ENCODE measurements around the gene DMWD. TPM values are rescaled to one million over a fixed set of nuclear protein-coding genes. Genes with fewer than 3 reads are reported as not detected.

The DMWD gene, protein sequence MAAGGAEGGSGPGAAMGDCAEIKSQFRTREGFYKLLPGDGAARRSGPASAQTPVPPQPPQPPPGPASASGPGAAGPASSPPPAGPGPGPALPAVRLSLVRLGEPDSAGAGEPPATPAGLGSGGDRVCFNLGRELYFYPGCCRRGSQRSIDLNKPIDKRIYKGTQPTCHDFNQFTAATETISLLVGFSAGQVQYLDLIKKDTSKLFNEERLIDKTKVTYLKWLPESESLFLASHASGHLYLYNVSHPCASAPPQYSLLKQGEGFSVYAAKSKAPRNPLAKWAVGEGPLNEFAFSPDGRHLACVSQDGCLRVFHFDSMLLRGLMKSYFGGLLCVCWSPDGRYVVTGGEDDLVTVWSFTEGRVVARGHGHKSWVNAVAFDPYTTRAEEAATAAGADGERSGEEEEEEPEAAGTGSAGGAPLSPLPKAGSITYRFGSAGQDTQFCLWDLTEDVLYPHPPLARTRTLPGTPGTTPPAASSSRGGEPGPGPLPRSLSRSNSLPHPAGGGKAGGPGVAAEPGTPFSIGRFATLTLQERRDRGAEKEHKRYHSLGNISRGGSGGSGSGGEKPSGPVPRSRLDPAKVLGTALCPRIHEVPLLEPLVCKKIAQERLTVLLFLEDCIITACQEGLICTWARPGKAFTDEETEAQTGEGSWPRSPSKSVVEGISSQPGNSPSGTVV
- 37.8 and 61.3 TPM in 2 replicates for total RNA-seq (2014; rRNA removed; shearing (Covaris generic); ENCODE audit: low replicate concordance)

GRCh38 chr19:45792470-45793177 lies at the start of gene DMWD:
TSS of gene DMWD (minus strand) at chr19:45792845. CDS start at chr19:45792756, 89 bp downstream.
- H3K9ac ChIP-seq (ENCODE audit: low read length) = peak within 1 kb of the TSS; percentile 93
- H4K20me1 ChIP-seq (ENCODE audit: insufficient read depth, low read depth, low read length) = 0 out of 2 replicates have a peak, but pooled peaks cover 8% of the 10 kb centered on the region
- H3K4me2 ChIP-seq (ENCODE audit: low read depth, low read length, poor library complexity, severe bottlenecking) = peak within 1 kb of the TSS; percentile 87
- H3K4me3 ChIP-seq (ENCODE audit: low read length) = peak within 1 kb of the TSS; percentile 91
- H3K27me3 ChIP-seq (ENCODE audit: low read length) = no peaks in the 10 kb centered on the region
- no peaks in the 10 kb centered on the region for H3K9me2 ChIP-seq (replicated peaks; ENCODE audit: insufficient read depth, low read length)
- H3K36me3 ChIP-seq (ENCODE audit: insufficient read depth, low read length) = peaks cover 12% of the 10 kb centered on the region; the same call in 1 of the 2 replicates
- H3K9me3 ChIP-seq (ENCODE audit: low read length) = no peaks in the 10 kb centered on the region
- H3K27ac ChIP-seq (ENCODE audit: low read length) = peak within 1 kb of the TSS; percentile 64
- no peak within 1 kb of the TSS for H2AFZ ChIP-seq (ENCODE audit: low read length)
- H3K79me2 ChIP-seq (ENCODE audit: low read length) = peaks cover 27% of the 10 kb centered on the region
- peak; percentile 99 for DNase-seq
- H3K4me1 ChIP-seq (ENCODE audit: low read length) = peaks cover 20% of the 10 kb centered on the region

DNA sequence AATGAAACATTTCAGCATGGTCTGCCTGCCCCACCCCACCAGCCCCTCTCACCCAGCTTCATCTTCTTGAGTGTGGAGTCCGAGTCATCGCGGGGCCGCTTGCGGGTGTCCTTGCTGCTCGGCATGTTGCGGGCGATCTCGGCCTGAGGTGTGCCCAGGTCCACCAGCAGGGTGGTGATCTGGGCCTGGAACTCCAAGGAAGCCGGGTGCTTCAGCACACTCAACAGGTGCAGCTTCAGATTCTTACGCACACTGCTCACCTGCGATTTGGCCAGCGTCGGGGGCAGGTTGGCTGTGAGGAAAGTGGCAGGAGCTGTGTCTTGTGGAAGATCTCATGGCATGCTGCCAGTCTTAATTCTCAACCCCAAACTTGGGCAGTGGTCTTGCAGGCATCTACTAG lies 49.6 kb upstream of the DMWD start:
- Histone ChIP-seq H3K4me3 (ENCODE audit: low read length) (no peak overlapping the region), H3K27ac (ENCODE audit: low read length) (no peak overlapping the region), H4K20me1 (ENCODE audit: insufficient read depth, low read depth, low read length) (no peaks in the 10 kb centered on the region), H3K27me3 (ENCODE audit: low read length) (no peaks in the 10 kb centered on the region), H2AFZ (ENCODE audit: low read length) (no peak overlapping the region), H3K4me1 (ENCODE audit: low read length) (no peaks in the 10 kb centered on the region), H3K9me2 (replicated peaks; ENCODE audit: insufficient read depth, low read length) (no peaks in the 10 kb centered on the region), H3K79me2 (ENCODE audit: low read length) (no peaks in the 10 kb centered on the region), H3K9me3 (ENCODE audit: low read length) (no peaks in the 10 kb centered on the region), H3K36me3 (ENCODE audit: insufficient read depth, low read length) (peaks cover 59% of the 10 kb centered on the region), H3K9ac (ENCODE audit: low read length) (no peak overlapping the region), H3K4me2 (ENCODE audit: low read depth, low read length, poor library complexity, severe bottlenecking) (no peak overlapping the region)
- no peak for DNase-seq

- H3K9ac ChIP-seq (ENCODE audit: low read length) = no peak overlapping the region
- no peak for DNase-seq
- H3K4me3 ChIP-seq (ENCODE audit: low read length) = no peak overlapping the region
- H3K4me2 ChIP-seq (ENCODE audit: low read depth, low read length, poor library complexity, severe bottlenecking) = no peak overlapping the region
- H2AFZ ChIP-seq (ENCODE audit: low read length) = no peak overlapping the region
- no peaks in the 10 kb centered on the region for H3K4me1 ChIP-seq (ENCODE audit: low read length)
- peaks cover 45% of the 10 kb centered on the region for H3K36me3 ChIP-seq (ENCODE audit: insufficient read depth, low read length)
- no peaks in the 10 kb centered on the region for H3K9me2 ChIP-seq (replicated peaks; ENCODE audit: insufficient read depth, low read length)
- H3K9me3 ChIP-seq (ENCODE audit: low read length) = no peaks in the 10 kb centered on the region
- no peaks in the 10 kb centered on the region for H4K20me1 ChIP-seq (ENCODE audit: insufficient read depth, low read depth, low read length)
- no peaks in the 10 kb centered on the region for H3K79me2 ChIP-seq (ENCODE audit: low read length)
- no peak overlapping the region for H3K27ac ChIP-seq (ENCODE audit: low read length)
- H3K27me3 ChIP-seq (ENCODE audit: low read length) = no peaks in the 10 kb centered on the region
Measured at GRCh38 chr19:45834970-45835369, 42.3 kb upstream of the DMWD start.

- Histone ChIP-seq H3K36me3 (ENCODE audit: insufficient read depth, low read length) (peaks cover 8% of the 10 kb centered on the region; the same call in 1 of the 2 replicates), H3K27ac (ENCODE audit: low read length) (no peak overlapping the region), H2AFZ (ENCODE audit: low read length) (no peak overlapping the region), H3K9me3 (ENCODE audit: low read length) (no peaks in the 10 kb centered on the region), H3K9me2 (replicated peaks; ENCODE audit: insufficient read depth, low read length) (no peaks in the 10 kb centered on the region), H3K4me3 (ENCODE audit: low read length) (no peak overlapping the region), H3K4me1 (ENCODE audit: low read length) (no peaks in the 10 kb centered on the region), H4K20me1 (ENCODE audit: insufficient read depth, low read depth, low read length) (no peaks in the 10 kb centered on the region), H3K79me2 (ENCODE audit: low read length) (no peaks in the 10 kb centered on the region), H3K9ac (ENCODE audit: low read length) (no peak overlapping the region), H3K27me3 (ENCODE audit: low read length) (no peaks in the 10 kb centered on the region), H3K4me2 (ENCODE audit: low read depth, low read length, poor library complexity, severe bottlenecking) (no peak overlapping the region)
- DNase-seq = no peak
Measured at GRCh38 chr19:45828945-45829344, 36.3 kb upstream of the DMWD start.

DNA sequence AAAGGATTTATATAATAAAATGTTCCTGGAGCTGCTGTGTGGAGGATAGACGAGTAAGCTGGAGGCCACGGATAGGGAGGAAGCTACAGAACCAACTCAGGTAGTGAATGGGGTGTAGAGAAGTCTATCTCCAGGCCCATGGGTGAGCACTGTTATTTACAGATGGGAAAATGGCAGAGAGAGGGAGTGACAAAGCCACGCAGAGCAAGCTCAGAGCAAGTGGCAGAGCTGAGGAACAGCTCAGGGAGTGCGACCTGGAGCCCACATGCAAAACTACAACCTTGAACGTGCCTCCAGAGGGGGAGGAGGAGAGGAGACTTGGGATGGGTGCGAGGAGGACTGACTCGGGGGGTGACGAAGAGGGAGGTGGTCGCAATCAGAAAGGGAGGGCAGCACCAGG lies 35.9 kb upstream of the DMWD start:
- Histone ChIP-seq H3K9me2 (replicated peaks; ENCODE audit: insufficient read depth, low read length) (no peaks in the 10 kb centered on the region), H3K4me2 (ENCODE audit: low read depth, low read length, poor library complexity, severe bottlenecking) (no peak overlapping the region), H3K36me3 (ENCODE audit: insufficient read depth, low read length) (peaks cover 8% of the 10 kb centered on the region; the same call in 1 of the 2 replicates), H2AFZ (ENCODE audit: low read length) (no peak overlapping the region), H3K79me2 (ENCODE audit: low read length) (no peaks in the 10 kb centered on the region), H3K4me3 (ENCODE audit: low read length) (no peak overlapping the region), H3K4me1 (ENCODE audit: low read length) (no peaks in the 10 kb centered on the region), H3K9ac (ENCODE audit: low read length) (no peak overlapping the region), H3K27me3 (ENCODE audit: low read length) (no peaks in the 10 kb centered on the region), H4K20me1 (ENCODE audit: insufficient read depth, low read depth, low read length) (no peaks in the 10 kb centered on the region), H3K27ac (ENCODE audit: low read length) (no peak overlapping the region), H3K9me3 (ENCODE audit: low read length) (no peaks in the 10 kb centered on the region)
- DNase-seq = no peak

DNA sequence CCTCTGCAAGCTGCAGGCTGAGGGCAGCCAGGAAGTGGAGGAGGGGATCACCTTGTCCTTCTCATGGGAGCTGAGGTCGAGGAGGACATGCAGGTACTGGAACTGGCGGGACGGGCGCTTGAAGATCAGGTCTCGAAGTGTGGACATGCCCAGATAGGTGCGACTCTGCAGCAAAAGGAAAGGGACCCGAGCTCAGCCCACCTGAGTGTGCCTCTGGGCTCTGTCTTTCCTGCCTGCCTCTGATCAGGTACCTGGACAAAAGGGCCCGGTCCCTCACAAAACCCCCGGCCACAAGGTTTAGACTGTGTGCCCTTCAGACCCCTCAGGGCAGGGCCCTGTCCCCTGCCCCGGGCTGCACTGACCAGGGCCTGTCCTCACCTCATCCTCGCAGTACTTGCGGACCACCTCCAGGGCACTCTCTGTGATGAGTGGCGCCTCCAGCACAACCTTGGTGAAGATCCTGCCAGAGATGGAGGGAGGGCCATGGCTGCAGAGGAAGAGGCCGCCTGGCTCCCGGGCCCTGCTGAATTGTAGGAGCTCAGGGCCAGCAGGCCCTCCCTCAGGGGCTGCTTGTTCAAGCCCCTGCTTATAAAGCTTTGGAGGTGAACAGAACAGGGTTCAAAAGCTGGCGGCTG lies 34.9 kb upstream of the DMWD start:
- no peaks in the 10 kb centered on the region for H3K27me3 ChIP-seq (ENCODE audit: low read length)
- no peak overlapping the region for H3K4me2 ChIP-seq (ENCODE audit: low read depth, low read length, poor library complexity, severe bottlenecking)

DNA sequence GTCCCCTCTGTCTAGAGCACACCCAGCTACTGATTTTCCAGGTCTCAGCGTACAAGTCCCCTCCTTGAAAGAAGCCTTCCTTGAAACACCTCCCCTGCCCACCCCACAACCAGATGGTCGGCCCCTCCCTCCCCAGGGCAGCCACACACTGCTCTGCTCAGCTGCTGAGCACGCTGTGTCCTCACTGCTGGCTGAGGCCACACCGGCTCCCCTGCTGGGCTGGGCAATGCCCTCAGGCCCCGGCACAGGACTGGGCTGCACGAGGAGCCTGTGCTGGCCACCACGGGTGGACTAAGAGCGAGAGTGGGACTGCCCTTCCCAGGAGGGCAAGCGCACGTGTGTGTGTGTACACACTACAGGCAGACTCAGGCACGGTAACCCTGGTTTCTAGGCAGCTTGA lies 34.3 kb upstream of the DMWD start:
- Histone ChIP-seq H3K4me3 (ENCODE audit: low read length) (no peak overlapping the region), H3K9me3 (ENCODE audit: low read length) (no peaks in the 10 kb centered on the region), H3K4me2 (ENCODE audit: low read depth, low read length, poor library complexity, severe bottlenecking) (no peak overlapping the region), H3K9me2 (replicated peaks; ENCODE audit: insufficient read depth, low read length) (no peaks in the 10 kb centered on the region), H3K27ac (ENCODE audit: low read length) (no peak overlapping the region), H3K27me3 (ENCODE audit: low read length) (no peaks in the 10 kb centered on the region), H4K20me1 (ENCODE audit: insufficient read depth, low read depth, low read length) (no peaks in the 10 kb centered on the region), H3K36me3 (ENCODE audit: insufficient read depth, low read length) (peaks cover 9% of the 10 kb centered on the region; the same call in 1 of the 2 replicates), H3K79me2 (ENCODE audit: low read length) (no peaks in the 10 kb centered on the region), H3K4me1 (ENCODE audit: low read length) (no peaks in the 10 kb centered on the region), H3K9ac (ENCODE audit: low read length) (no peak overlapping the region), H2AFZ (ENCODE audit: low read length) (no peak overlapping the region)
- DNase-seq = no peak

More for the DNA sequence above, 34.9 kb upstream of the DMWD start:
- Histone ChIP-seq H4K20me1 (ENCODE audit: insufficient read depth, low read depth, low read length) (no peaks in the 10 kb centered on the region), H2AFZ (ENCODE audit: low read length) (no peak overlapping the region), H3K9me3 (ENCODE audit: low read length) (no peaks in the 10 kb centered on the region), H3K9me2 (replicated peaks; ENCODE audit: insufficient read depth, low read length) (no peaks in the 10 kb centered on the region), H3K27ac (ENCODE audit: low read length) (no peak overlapping the region), H3K4me1 (ENCODE audit: low read length) (no peaks in the 10 kb centered on the region), H3K36me3 (ENCODE audit: insufficient read depth, low read length) (peaks cover 13% of the 10 kb centered on the region; the same call in 1 of the 2 replicates), H3K9ac (ENCODE audit: low read length) (no peak overlapping the region), H3K79me2 (ENCODE audit: low read length) (no peaks in the 10 kb centered on the region), H3K4me3 (ENCODE audit: low read length) (no peak overlapping the region)
- DNase-seq = no peak
